Bronchial epithelial cell (primary cell): ENCODE measurements around the gene ZNF765. TPM values are rescaled to one million over a fixed set of nuclear protein-coding genes. Genes with fewer than 3 reads are reported as not detected.
"Not testable (repeated sequence)": the region's sequence is repeated elsewhere in the genome, so short reads cannot be mapped to it uniquely, and the experiment has no call there.

ENCODE experiments used
- DNase-seq: peaks from one replicate; pipeline ENCODE4 v3.0.0-alpha.2; 2010; ENCODE audit warnings: low read depth
- FAIRE-seq: peaks from 2 replicates; lab custom pipeline; 2011; peaks lifted over from hg19 to GRCh38; lab: Jason Lieb, UNC
- H3K27me3 ChIP-seq: 2 replicates; pipeline ENCODE4 v1.5.1; 2011; ENCODE audit warnings: low read length; ENCODE audit not compliant: control insufficient read depth, insufficient read depth
- H3K36me3 ChIP-seq: 2 replicates; pipeline ENCODE4 v1.5.1; 2011; ENCODE audit warnings: low read length; ENCODE audit not compliant: control insufficient read depth, insufficient read depth
- H3K4me3 ChIP-seq: 2 replicates; pipeline ENCODE4 v1.5.1; 2011; ENCODE audit warnings: mild to moderate bottlenecking, low read depth, low read length, control low read depth
- total RNA-seq: library from RNA; depleted of rRNA; stranded (reverse); fragments of >200 nt; gene quantifications from 2 replicates; pipeline ENCODE4 v1.2.1, GENCODE V29; 2014
- TF ChIP-seq, protein P1 (sequence below): IDR thresholded peaks from 2 replicates; pipeline ENCODE4 v1.5.1; 2011; ENCODE audit warnings: mild to moderate bottlenecking, moderate library complexity, low read length, control low read depth, inconsistent platforms; ENCODE audit not compliant: insufficient read depth, severe bottlenecking

ZNF765 gene
- total RNA-seq, 1 donor from 2014 or later: 17.9 TPM

- Histone ChIP-seq H3K27me3 (no peaks in the 10 kb centered on the region), H3K36me3 (no peaks in the 10 kb centered on the region), H3K4me3 (no peak overlapping the region)
- DNase-seq (no peak), FAIRE-seq (no peak)
- TF ChIP-seq, protein P1, sequence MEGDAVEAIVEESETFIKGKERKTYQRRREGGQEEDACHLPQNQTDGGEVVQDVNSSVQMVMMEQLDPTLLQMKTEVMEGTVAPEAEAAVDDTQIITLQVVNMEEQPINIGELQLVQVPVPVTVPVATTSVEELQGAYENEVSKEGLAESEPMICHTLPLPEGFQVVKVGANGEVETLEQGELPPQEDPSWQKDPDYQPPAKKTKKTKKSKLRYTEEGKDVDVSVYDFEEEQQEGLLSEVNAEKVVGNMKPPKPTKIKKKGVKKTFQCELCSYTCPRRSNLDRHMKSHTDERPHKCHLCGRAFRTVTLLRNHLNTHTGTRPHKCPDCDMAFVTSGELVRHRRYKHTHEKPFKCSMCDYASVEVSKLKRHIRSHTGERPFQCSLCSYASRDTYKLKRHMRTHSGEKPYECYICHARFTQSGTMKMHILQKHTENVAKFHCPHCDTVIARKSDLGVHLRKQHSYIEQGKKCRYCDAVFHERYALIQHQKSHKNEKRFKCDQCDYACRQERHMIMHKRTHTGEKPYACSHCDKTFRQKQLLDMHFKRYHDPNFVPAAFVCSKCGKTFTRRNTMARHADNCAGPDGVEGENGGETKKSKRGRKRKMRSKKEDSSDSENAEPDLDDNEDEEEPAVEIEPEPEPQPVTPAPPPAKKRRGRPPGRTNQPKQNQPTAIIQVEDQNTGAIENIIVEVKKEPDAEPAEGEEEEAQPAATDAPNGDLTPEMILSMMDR: no peak
Observed at GRCh38 chr19:53463263-53463662, 68.3 kb downstream of the ZNF765 start.

DNA sequence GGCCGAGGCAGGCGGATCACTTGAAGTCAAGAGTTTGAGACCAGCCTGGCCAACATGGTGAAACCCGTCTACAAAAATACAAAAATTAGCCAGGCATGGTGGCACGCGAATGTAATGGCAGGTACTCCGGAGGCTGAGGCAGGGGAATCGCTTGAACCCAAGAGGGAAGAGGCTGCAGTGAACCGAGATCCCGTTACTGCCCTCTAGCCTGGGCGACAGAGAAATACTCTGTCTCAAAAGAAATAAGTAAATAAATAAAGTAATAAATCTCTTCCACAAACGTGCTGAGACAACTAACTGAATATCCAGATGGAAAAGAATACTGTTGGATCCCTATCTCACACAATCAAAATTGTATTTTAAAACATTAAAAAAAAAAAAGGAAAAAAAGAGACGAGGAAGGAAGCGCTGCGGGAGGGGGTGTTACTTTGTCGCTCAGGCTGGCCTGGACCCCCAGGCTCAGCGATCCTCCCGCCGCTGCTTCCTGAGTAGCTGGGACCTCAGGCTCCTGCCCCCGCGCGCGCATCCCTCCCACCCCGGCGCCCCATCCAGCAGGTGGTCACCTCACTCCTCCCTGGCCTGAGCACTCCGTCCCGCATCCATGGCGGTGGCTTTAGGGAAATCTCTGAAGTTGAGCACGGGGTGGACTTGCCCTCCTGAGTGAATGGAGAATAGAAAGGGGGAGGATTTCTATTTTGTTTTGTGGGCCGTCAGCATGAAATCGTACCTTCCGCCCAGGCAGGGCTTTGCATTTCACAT, 72.0 kb downstream of the ZNF765 start:
- Histone ChIP-seq H3K4me3 (peak overlapping the region; percentile 66), H3K36me3 (no peaks in the 10 kb centered on the region), H3K27me3 (no peaks in the 10 kb centered on the region)
- no peak for DNase-seq
- FAIRE-seq: no peak
- TF ChIP-seq, protein P1: no peak

DNA sequence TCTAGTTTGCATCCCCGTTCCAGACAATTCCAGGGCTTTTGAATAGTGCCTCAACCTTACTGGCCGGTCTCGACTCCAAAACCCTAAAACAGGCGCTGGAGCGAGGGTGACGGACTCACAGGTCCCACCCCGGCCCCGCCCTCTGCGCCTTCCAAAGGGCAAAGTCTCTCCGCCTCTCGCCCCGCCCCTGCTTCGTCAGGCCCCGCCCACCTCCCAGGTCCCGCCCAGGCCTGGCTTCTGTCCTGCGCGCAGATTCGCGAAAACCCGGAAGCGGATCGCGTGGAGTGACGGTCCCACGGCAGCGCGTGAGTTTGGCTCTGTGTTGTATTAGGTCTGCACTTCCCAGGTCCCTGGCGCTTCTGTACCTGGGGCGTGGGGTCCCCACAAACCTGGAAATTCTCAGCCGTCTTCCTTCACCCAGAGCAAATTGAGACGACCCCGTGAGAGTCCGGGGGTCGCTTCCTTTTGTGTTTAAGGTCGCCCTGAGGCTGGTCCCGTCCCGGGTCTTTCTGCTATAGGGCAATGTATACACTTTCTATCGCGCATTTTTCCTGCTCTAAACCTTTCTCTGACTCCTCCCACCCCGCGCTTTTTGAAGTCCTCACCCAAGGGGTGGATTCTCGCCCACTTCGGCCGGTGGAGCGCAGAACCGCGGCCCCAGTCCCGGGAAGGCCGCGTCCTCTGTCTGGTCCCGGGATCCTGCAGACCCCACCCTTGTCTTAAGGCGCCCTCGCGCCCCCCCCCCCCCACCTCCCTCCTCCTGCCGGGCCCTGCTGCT, 72.7 kb downstream of the ZNF765 start, which contains the start of gene ZNF813:
Gene ZNF813 (plus strand): TSS at position 249 of the 778 bp plus-strand sequence. CDS start 16,090 bp downstream, outside the sequence.
- Histone ChIP-seq H3K4me3 (peak within 1 kb of the TSS; percentile 66), H3K27me3 (no peaks in the 10 kb centered on the region), H3K36me3 (no peaks in the 10 kb centered on the region)
- TF ChIP-seq, protein P1: no peak
- DNase-seq (peak; percentile 66), FAIRE-seq (no peak)

DNA sequence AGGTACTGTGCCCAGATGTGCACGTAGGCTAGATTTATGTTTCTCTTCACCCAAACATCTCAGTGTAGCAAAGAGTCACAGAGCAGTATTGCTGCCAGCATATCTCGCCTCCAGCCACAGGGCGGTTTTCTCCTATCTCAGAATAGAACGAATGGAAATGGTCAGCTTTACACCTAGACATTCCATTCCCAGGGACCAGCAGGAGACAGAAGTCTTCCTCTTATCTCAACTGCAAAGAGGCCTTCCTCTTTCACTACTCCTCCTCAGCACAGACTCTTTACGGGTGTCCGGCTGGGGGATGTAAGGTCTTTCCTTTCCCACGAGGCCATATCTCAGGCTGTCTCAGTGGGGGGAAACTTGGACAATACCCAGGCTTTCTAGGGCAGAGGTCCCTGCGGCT, 73.7 kb downstream of the ZNF765 start:
- not testable (repeated sequence) for FAIRE-seq, H3K36me3 ChIP-seq, H3K4me3 ChIP-seq, H3K27me3 ChIP-seq, DNase-seq

- TF ChIP-seq, protein P1: no peak
- FAIRE-seq (no peak), DNase-seq (no peak)
- no peaks in the 10 kb centered on the region for H3K36me3 ChIP-seq
- H3K27me3 ChIP-seq: no peaks in the 10 kb centered on the region
- no peak overlapping the region for H3K4me3 ChIP-seq
Observed at GRCh38 chr19:53471916-53472315, 77.0 kb downstream of the ZNF765 start.

GRCh38 chr19:53474832-53475231, 79.9 kb downstream of the ZNF765 start:
- not testable (repeated sequence) for H3K4me3 ChIP-seq, H3K27me3 ChIP-seq, DNase-seq, H3K36me3 ChIP-seq, FAIRE-seq

DNA sequence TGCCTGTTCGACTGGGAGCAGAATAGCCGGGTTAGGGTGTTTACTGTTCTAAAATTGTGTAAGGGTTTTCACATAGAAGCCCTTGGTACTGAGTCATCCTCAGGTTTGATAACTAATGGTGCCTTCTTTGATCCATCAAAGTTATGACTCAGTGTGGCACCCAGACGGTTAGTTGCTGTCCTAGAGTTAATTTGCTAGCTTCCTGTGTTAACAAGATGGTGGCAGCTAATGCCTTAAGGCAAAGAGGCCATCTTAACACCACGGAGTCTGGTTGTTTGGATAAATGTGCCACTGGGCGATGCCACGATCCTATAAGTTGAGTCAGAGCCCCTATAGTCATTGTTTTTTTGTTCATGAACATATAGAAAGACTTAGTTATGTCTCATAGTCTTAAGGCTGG, 80.5 kb downstream of the ZNF765 start:
- peak; percentile 60 for DNase-seq

More for the DNA sequence above, 80.5 kb downstream of the ZNF765 start:
- not testable (repeated sequence) for H3K4me3 ChIP-seq, H3K27me3 ChIP-seq, H3K36me3 ChIP-seq, FAIRE-seq

Other genes with a start within 250 kb of the ZNF765 start
- gene ZNF347, start 236.1 kb upstream of the ZNF765 start, total RNA-seq: 7.2 and 7.9 TPM in 2 replicates
- 1.6 and 2.8 TPM in 2 replicates for gene ZNF665, start 201.8 kb upstream of the ZNF765 start, total RNA-seq
- gene ZNF677, start 140.3 kb upstream of the ZNF765 start, total RNA-seq: 8.4 and 15.6 TPM in 2 replicates
- gene VN1R2, start 136.9 kb upstream of the ZNF765 start, total RNA-seq: not detected in 2 replicates
- gene VN1R4, start 127.4 kb upstream of the ZNF765 start, total RNA-seq: not detected in 2 replicates
- gene ZNF845, start 61.4 kb upstream of the ZNF765 start, total RNA-seq: 11.1 and 11.6 TPM in 2 replicates
- gene ZNF525, start 29.4 kb upstream of the ZNF765 start, total RNA-seq: 12.6 and 14.0 TPM in 2 replicates
- 14.0 and 15.9 TPM in 2 replicates for gene ZNF761, start 36.8 kb downstream of the ZNF765 start, total RNA-seq
- gene ZNF813, start 72.6 kb downstream of the ZNF765 start, total RNA-seq: 3.9 and 4.6 TPM in 2 replicates
- 6.4 and 6.8 TPM in 2 replicates for gene ZNF331, start 143.0 kb downstream of the ZNF765 start, total RNA-seq
- not detected in 2 replicates for gene DPRX, start 236.8 kb downstream of the ZNF765 start, total RNA-seq